ENCODE results near the gene ZNF563.
"Not testable (repeated sequence)": the region's sequence is repeated elsewhere in the genome, so short reads cannot be mapped to it uniquely, and the experiment has no call there.

The ZNF563 gene

DNA sequence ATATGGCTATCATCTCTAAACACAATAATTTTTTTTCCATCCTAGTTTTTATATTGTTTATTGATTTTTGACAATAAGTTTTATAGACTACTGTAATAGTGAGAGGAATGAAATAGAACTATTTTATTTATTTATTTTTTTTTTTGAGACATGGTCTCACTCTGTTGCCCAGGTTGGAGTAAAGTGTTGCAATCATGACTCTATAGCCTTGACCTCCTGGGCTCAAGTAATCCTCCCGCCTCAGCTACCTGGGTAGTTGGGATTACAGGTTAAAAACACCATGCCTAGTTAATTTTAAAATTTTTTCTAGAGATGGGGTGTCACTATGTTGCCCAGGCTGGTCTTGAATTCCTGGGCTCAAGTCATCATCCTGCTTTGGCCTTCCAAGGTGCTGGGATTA lies 40.6 kb upstream of the ZNF563 start:
- Histone ChIP-seq H3K4me2 (ENCODE audit: insufficient read depth, low read length) (no peak overlapping the region), H3K4me3 (ENCODE audit: low read depth in 1 of 2, low read length in 2 of 2) (no peak overlapping the region), H3K27ac (ENCODE audit: low read length) (no peak overlapping the region), H3K36me3 (ENCODE audit: insufficient read depth, low read length) (no peaks in the 10 kb centered on the region), H3K4me1 (ENCODE audit: insufficient read depth, low read length) (no peaks in the 10 kb centered on the region), H4K20me1 (ENCODE audit: insufficient read depth, low read length) (no peaks in the 10 kb centered on the region), H3K27me3 (ENCODE audit: insufficient read depth, low read length, poor library complexity) (no peaks in the 10 kb centered on the region), H3K79me2 (ENCODE audit: insufficient read depth, low read length) (no peaks in the 10 kb centered on the region), H2AFZ (ENCODE audit: low read depth, low read length) (no peak overlapping the region), H3K9me3 (ENCODE audit: insufficient read depth, low read length, severe bottlenecking) (no peaks in the 10 kb centered on the region), H3K9ac (ENCODE audit: low read depth, low read length) (no peak overlapping the region)
- no peak for ATAC-seq (ENCODE audit: insufficient read depth, low read depth)
- TF ChIP-seq, protein P1, sequence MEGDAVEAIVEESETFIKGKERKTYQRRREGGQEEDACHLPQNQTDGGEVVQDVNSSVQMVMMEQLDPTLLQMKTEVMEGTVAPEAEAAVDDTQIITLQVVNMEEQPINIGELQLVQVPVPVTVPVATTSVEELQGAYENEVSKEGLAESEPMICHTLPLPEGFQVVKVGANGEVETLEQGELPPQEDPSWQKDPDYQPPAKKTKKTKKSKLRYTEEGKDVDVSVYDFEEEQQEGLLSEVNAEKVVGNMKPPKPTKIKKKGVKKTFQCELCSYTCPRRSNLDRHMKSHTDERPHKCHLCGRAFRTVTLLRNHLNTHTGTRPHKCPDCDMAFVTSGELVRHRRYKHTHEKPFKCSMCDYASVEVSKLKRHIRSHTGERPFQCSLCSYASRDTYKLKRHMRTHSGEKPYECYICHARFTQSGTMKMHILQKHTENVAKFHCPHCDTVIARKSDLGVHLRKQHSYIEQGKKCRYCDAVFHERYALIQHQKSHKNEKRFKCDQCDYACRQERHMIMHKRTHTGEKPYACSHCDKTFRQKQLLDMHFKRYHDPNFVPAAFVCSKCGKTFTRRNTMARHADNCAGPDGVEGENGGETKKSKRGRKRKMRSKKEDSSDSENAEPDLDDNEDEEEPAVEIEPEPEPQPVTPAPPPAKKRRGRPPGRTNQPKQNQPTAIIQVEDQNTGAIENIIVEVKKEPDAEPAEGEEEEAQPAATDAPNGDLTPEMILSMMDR (IDR thresholded peaks at IDR 0.05; ENCODE audit: borderline replicate concordance, extremely low read depth, low read length, poor library complexity, severe bottlenecking): no peak
- TF ChIP-seq EZH2 (IDR thresholded peaks at IDR 0.05; ENCODE audit: borderline replicate concordance, low read depth, low read length, severe bottlenecking): no peak
- no peak for DNase-seq

DNA sequence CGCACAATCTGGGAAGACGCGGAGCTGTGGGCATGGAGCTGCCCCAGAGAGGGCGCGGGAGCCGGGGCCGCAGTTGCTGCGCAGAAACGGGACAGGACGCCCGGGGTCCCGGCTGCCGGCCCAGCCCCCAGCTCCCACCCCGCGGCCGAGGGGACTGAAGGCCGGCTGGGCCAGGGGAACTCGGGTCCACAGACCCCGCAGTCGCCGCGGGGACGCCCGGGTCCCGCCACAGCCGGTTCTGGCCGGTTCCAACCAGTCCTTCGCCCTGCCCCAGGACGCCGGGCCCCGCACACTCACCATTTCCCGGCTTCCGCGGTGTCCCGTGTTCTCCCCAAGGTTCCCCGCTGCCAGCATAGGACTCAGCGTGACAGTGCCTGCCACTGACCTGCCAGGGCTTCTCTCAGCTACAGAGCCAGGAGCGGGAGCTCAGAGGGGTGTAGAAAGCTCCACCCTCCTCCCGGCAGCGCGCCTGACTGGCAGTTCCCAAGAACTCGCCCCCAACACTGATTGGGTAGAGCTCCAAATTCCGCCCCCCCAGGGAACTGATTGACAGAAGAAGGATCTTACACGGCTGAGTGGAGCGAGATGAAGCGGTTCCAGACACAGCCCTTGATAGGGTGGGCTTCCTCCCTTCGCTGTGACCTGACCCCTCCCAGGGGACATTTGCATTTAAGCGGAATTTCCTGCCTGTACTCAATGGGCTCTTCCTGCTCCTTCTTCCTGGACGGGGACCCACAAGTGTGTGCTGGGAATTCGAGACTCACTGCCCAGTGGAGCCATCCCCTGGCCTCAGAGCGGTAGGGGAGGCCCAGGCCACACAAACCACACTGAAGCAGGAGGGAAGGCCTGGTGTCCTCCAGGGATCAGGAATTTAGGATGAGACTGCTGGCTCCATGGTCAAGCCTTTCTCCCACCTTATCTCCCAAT lies 32.1 kb upstream of the ZNF563 start, which contains the start of gene ZNF442:
TSS of gene ZNF442 (minus strand) at position 448 of the 927 bp plus-strand sequence. CDS start 2,052 bp downstream, outside the sequence.
- peaks cover 19% of the 10 kb centered on the region for H3K4me1 ChIP-seq (ENCODE audit: insufficient read depth, low read length)
- TF ChIP-seq EZH2 (IDR thresholded peaks at IDR 0.05; ENCODE audit: borderline replicate concordance, low read depth, low read length, severe bottlenecking): no peak
- TF ChIP-seq, protein P1 (IDR thresholded peaks at IDR 0.05; ENCODE audit: borderline replicate concordance, extremely low read depth, low read length, poor library complexity, severe bottlenecking): peak; percentile 44
- no peaks in the 10 kb centered on the region for H3K36me3 ChIP-seq (ENCODE audit: insufficient read depth, low read length)
- peak within 1 kb of the TSS; percentile 88 for H3K27ac ChIP-seq (ENCODE audit: low read length)
- peak within 1 kb of the TSS; percentile 69 to 90 for H3K4me3 ChIP-seq (ENCODE audit: low read depth in 1 of 2, low read length in 2 of 2)
- peak within 1 kb of the TSS; percentile 79 for H3K9ac ChIP-seq (ENCODE audit: low read depth, low read length)
- H3K79me2 ChIP-seq (ENCODE audit: insufficient read depth, low read length): peaks cover 2% of the 10 kb centered on the region
- no peaks in the 10 kb centered on the region for H4K20me1 ChIP-seq (ENCODE audit: insufficient read depth, low read length)
- H2AFZ ChIP-seq (ENCODE audit: low read depth, low read length): peak within 1 kb of the TSS; percentile 85
- ATAC-seq (ENCODE audit: insufficient read depth, low read depth) (peak; percentile 96), DNase-seq (peak; percentile 99)
- no peaks in the 10 kb centered on the region for H3K27me3 ChIP-seq (ENCODE audit: insufficient read depth, low read length, poor library complexity)
- H3K9me3 ChIP-seq (ENCODE audit: insufficient read depth, low read length, severe bottlenecking): no peaks in the 10 kb centered on the region
- peak within 1 kb of the TSS; percentile 80 for H3K4me2 ChIP-seq (ENCODE audit: insufficient read depth, low read length)

DNA sequence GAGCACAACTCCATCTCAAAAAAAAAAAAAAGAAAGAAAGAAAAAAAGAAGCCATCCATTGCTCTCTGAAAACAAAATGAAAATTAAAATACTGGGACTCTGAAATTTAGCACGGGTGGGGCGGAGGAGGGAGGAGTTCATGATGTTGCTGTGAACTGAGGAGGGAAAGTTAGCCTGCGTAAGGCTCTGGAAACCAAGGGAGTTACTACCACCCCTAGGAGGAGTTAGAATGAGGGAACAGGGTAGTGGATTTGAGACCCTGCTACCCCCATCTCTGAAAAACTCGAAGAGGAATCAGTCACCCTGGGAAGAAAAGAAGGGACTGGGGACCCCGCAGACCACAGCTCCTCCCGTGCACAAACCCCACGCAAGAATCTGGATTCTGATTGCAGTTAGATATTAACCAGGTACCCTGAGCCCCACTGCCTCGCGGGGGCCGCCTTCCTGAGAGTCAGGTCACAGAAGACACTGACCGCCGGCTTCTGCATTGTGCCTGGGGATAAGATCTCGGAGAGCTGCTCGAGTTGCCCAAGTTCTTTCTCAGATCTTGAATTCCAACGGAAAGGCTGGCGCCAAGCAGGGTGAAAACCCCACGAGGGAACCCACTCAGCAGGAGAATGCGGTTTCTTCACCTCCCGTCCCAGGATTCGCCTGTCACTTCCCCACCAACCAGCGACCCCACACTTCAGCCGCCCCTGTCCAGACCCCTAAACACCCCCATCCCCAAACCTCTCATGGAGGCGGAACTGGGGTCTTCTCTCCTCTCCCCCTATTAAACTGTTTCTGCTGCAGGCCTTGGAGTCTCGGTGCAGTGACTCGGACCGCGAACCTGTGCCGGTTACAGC lies 31.2 kb upstream of the ZNF563 start:
- Histone ChIP-seq H2AFZ (ENCODE audit: low read depth, low read length) (peak overlapping the region; percentile 85), H3K4me2 (ENCODE audit: insufficient read depth, low read length) (peak overlapping the region; percentile 80), H3K9ac (ENCODE audit: low read depth, low read length) (peak overlapping the region; percentile 79), H3K9me3 (ENCODE audit: insufficient read depth, low read length, severe bottlenecking) (no peaks in the 10 kb centered on the region), H4K20me1 (ENCODE audit: insufficient read depth, low read length) (no peaks in the 10 kb centered on the region), H3K4me1 (ENCODE audit: insufficient read depth, low read length) (peaks cover 19% of the 10 kb centered on the region), H3K4me3 (ENCODE audit: low read depth in 1 of 2, low read length in 2 of 2) (peak overlapping the region; percentile 69 to 90), H3K36me3 (ENCODE audit: insufficient read depth, low read length) (no peaks in the 10 kb centered on the region), H3K79me2 (ENCODE audit: insufficient read depth, low read length) (peaks cover 2% of the 10 kb centered on the region), H3K27me3 (ENCODE audit: insufficient read depth, low read length, poor library complexity) (no peaks in the 10 kb centered on the region), H3K27ac (ENCODE audit: low read length) (peak overlapping the region; percentile 88)
- no peak for DNase-seq
- TF ChIP-seq, protein P1 (IDR thresholded peaks at IDR 0.05; ENCODE audit: borderline replicate concordance, extremely low read depth, low read length, poor library complexity, severe bottlenecking): no peak
- no peak for ATAC-seq (ENCODE audit: insufficient read depth, low read depth)

DNA sequence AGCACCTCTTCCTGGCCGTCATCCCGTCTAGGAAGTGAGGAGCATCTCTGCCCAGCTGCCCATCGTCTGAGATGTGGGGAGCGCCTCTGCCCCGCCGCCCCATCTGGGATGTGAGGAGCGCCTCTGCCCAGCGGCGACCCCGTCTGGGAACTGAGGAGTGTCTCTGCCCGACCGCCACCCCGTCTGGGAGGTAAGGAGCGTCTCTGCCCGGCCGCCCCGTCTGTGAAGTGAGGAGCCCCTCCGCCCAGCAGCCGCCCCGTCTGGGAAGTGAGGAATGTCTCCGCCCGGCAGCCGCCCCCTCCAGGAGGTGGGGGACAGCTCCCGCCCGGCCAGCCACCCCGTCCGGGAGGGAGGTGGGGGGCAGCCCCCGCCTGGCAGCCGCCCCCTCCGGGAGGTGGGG lies 28.8 kb upstream of the ZNF563 start:
- H3K27ac ChIP-seq (ENCODE audit: low read length): not testable (repeated sequence)

More for the DNA sequence above, 28.8 kb upstream of the ZNF563 start:
- not testable (repeated sequence) for H3K4me3 ChIP-seq (ENCODE audit: low read depth in 1 of 2, low read length in 2 of 2); H3K27me3 ChIP-seq (ENCODE audit: insufficient read depth, low read length, poor library complexity); H3K4me2 ChIP-seq (ENCODE audit: insufficient read depth, low read length); H2AFZ ChIP-seq (ENCODE audit: low read depth, low read length); H3K9ac ChIP-seq (ENCODE audit: low read depth, low read length); DNase-seq; H3K79me2 ChIP-seq (ENCODE audit: insufficient read depth, low read length); ATAC-seq (ENCODE audit: insufficient read depth, low read depth); H3K9me3 ChIP-seq (ENCODE audit: insufficient read depth, low read length, severe bottlenecking); H4K20me1 ChIP-seq (ENCODE audit: insufficient read depth, low read length); H3K36me3 ChIP-seq (ENCODE audit: insufficient read depth, low read length)
- H3K4me1 ChIP-seq (ENCODE audit: insufficient read depth, low read length): peaks cover 19% of the 10 kb centered on the region

Data from DND-41 (cell line).